PC-9 (cell line): ENCODE measurements around the gene CCDC78. TPM values are rescaled to one million over a fixed set of nuclear protein-coding genes. Genes with fewer than 3 reads are reported as not detected.

Experiments used
- BruUV-seq: library from RNA; stranded (reverse); fragments of 400-500 nt; replicated peaks from 2 replicates; lab custom pipeline; 2021; lab: Mats Ljungman, UMichigan
- CTCF ChIA-PET: fragments of 300-600 bp; sonication (Branson Sonifier 250); formaldehyde crosslinking; loops from one replicate; lab custom pipeline; 2022; ENCODE audit warnings: antibody characterized with exemption; lab: Charles Lee
- POLR2A ChIA-PET: fragments of 300-600 bp; sonication (Branson Sonifier 250); formaldehyde crosslinking; loops from one replicate; lab custom pipeline; 2022; ENCODE audit warnings: antibody characterized with exemption; ENCODE audit not compliant: unreplicated experiment; lab: Charles Lee
- DNase-seq, 2 experiments: peaks; one replicate each; pipeline versions ENCODE4 v3.0.0 to v3.0.0-alpha.2; 2015 to 2022; ENCODE audit warnings: mixed read lengths in 1 of 2
- H2AFZ ChIP-seq: fragments of 200-600 bp; sonication (generic); 2 replicates; pipeline ENCODE4 v1.8.1; 2017; ENCODE audit warnings: antibody characterized with exemption
- H3F3A ChIP-seq: fragments of 200-600 bp; sonication (generic); 2 replicates; pipeline ENCODE4 v1.8.1; 2017; ENCODE audit warnings: antibody characterized with exemption, mild to moderate bottlenecking, low read depth; ENCODE audit not compliant: insufficient read depth
- H3K27ac ChIP-seq: fragments of 200-600 bp; sonication (generic); 2 replicates; pipeline ENCODE4 v1.6.1; 2016; ENCODE audit warnings: mixed run types
- H3K27me3 ChIP-seq: fragments of 200-600 bp; sonication (generic); 2 replicates; pipeline ENCODE4 v1.6.1; 2016; ENCODE audit warnings: low read depth, mixed run types; ENCODE audit not compliant: insufficient read depth
- H3K36me3 ChIP-seq: fragments of 200-600 bp; sonication (generic); 2 replicates; pipeline ENCODE4 v1.6.1; 2016; ENCODE audit warnings: low read depth, mixed run types
- H3K4me1 ChIP-seq: fragments of 200-600 bp; sonication (generic); replicated peaks from 2 replicates; pipeline ENCODE4 v1.6.1; 2016; ENCODE audit warnings: mixed run types; ENCODE audit not compliant: insufficient read depth
- H3K4me2 ChIP-seq: fragments of 200-600 bp; sonication (generic); 2 replicates; pipeline ENCODE4 v1.6.1; 2017; ENCODE audit warnings: mixed run types
- H3K4me3 ChIP-seq: fragments of 200-600 bp; sonication (generic); 2 replicates; pipeline ENCODE4 v1.6.1; 2016; ENCODE audit warnings: mixed run types
- H3K79me2 ChIP-seq: fragments of 200-600 bp; sonication (generic); 2 replicates; pipeline ENCODE4 v1.6.1; 2017; ENCODE audit warnings: low read depth, mixed run types
- H3K9me2 ChIP-seq: fragments of 200-600 bp; sonication (generic); 2 replicates; pipeline ENCODE4 v1.8.1; 2017; ENCODE audit warnings: mild to moderate bottlenecking; ENCODE audit not compliant: insufficient read depth
- H3K9me3 ChIP-seq: fragments of 200-600 bp; sonication (generic); 2 replicates; pipeline ENCODE4 v1.8.1; 2016; ENCODE audit warnings: low read depth; ENCODE audit not compliant: insufficient read depth
- H4K20me1 ChIP-seq: fragments of 200-600 bp; sonication (generic); 2 replicates; pipeline ENCODE4 v1.8.1; 2017; ENCODE audit not compliant: insufficient read depth
- EZH2 ChIP-seq: fragments of 200-600 bp; sonication (generic); IDR thresholded peaks from 2 replicates; pipeline ENCODE4 v1.8.0; 2017; ENCODE audit warnings: antibody characterized with exemption, low read depth
- intact Hi-C: fragments of 100-400 bp; cut with micrococcal nuclease; formaldehyde crosslinking; loops from one replicate; pipeline ENCODE4 v1.10.0; 2022; ENCODE audit not compliant: unreplicated experiment
- total RNA-seq: library from RNA; stranded (reverse); gene quantifications from 2 replicates; pipeline ENCODE4 v1.2.3, GENCODE V29; 2021
- TF ChIP-seq, protein P1 (sequence below): fragments of 200-600 bp; sonication (generic); conservative IDR thresholded peaks from 2 replicates; pipeline ENCODE4 v1.6.1; 2017; ENCODE audit warnings: mixed run types, antibody characterized with exemption, mild to moderate bottlenecking, moderate library complexity

Gene CCDC78
- total RNA-seq, 1 experiment from 2014 or later, result 4.2 TPM

GRCh38 chr16:698911-699671, 27.2 kb downstream of the CCDC78 start:
- no peak for DNase-seq
- ChIA-PET CTCF (interaction anchor here (0.7 kb wide), 1 partner anchor 86 kb away, joined by 4 read pairs; no protein-coding TSS in a partner anchor), POLR2A (no interaction called here)
- no peaks in the 10 kb centered on the region for H3F3A ChIP-seq
- no peak overlapping the region for H3K4me3 ChIP-seq
- peaks cover 36% of the 10 kb centered on the region for H3K27me3 ChIP-seq
- BruUV-seq, result no TSS peak
- no peak overlapping the region for H2AFZ ChIP-seq
- H3K9me3 ChIP-seq, result no peaks in the 10 kb centered on the region
- H4K20me1 ChIP-seq, result 0 out of 2 replicates have a peak, but pooled peaks cover 4% of the 10 kb centered on the region
- no peaks in the 10 kb centered on the region for H3K9me2 ChIP-seq
- intact Hi-C loops, result no loop called here
- H3K4me1 ChIP-seq, result no peaks in the 10 kb centered on the region; the same call in 1 of the 2 replicates
- TF ChIP-seq, protein P1, sequence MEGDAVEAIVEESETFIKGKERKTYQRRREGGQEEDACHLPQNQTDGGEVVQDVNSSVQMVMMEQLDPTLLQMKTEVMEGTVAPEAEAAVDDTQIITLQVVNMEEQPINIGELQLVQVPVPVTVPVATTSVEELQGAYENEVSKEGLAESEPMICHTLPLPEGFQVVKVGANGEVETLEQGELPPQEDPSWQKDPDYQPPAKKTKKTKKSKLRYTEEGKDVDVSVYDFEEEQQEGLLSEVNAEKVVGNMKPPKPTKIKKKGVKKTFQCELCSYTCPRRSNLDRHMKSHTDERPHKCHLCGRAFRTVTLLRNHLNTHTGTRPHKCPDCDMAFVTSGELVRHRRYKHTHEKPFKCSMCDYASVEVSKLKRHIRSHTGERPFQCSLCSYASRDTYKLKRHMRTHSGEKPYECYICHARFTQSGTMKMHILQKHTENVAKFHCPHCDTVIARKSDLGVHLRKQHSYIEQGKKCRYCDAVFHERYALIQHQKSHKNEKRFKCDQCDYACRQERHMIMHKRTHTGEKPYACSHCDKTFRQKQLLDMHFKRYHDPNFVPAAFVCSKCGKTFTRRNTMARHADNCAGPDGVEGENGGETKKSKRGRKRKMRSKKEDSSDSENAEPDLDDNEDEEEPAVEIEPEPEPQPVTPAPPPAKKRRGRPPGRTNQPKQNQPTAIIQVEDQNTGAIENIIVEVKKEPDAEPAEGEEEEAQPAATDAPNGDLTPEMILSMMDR, result no peak
- TF ChIP-seq EZH2, result no peak
- H3K4me2 ChIP-seq, result no peak overlapping the region
- H3K79me2 ChIP-seq, result no peaks in the 10 kb centered on the region
- H3K27ac ChIP-seq, result no peak overlapping the region
- no peaks in the 10 kb centered on the region for H3K36me3 ChIP-seq

GRCh38 chr16:695355-696089, 30.7 kb downstream of the CCDC78 start:
- H3F3A ChIP-seq, result peaks cover 22% of the 10 kb centered on the region
- peaks cover 8% of the 10 kb centered on the region for H3K4me1 ChIP-seq
- no TSS peak for BruUV-seq
- no peak overlapping the region for H3K4me3 ChIP-seq
- H3K4me2 ChIP-seq, result 0 out of 2 replicates have a peak overlapping the region, but pooled peaks have one; percentile 19
- CTCF ChIA-PET, result interaction anchor here (0.5 to 1.1 kb wide), 4 partner anchors 17 to 874 kb away, joined by 3 to 12 read pairs (median 7); no protein-coding TSS in a partner anchor
- H3K27ac ChIP-seq, result no peak overlapping the region
- H3K36me3 ChIP-seq, result no peaks in the 10 kb centered on the region
- H2AFZ ChIP-seq, result no peak overlapping the region
- TF ChIP-seq EZH2, result no peak
- TF ChIP-seq, protein P1, result no peak
- H3K79me2 ChIP-seq, result no peaks in the 10 kb centered on the region
- DNase-seq, result peak; percentile 72 to 93
- H3K9me2 ChIP-seq, result no peaks in the 10 kb centered on the region
- intact Hi-C loops, result no loop called here
- POLR2A ChIA-PET, result interaction anchor here (0.7 to 1.0 kb wide), 2 partner anchors 30 to 168 kb away, joined by 6 to 10 read pairs; partner anchors contain the start of gene CAPN15
- H4K20me1 ChIP-seq, result no peaks in the 10 kb centered on the region
- H3K27me3 ChIP-seq, result peaks cover 8% of the 10 kb centered on the region; the same call in 1 of the 2 replicates
- no peaks in the 10 kb centered on the region for H3K9me3 ChIP-seq

- Histone ChIP-seq H3K4me1 (peaks cover 10% of the 10 kb centered on the region), H3K9me2 (no peaks in the 10 kb centered on the region), H3K79me2 (no peaks in the 10 kb centered on the region), H2AFZ (no peak overlapping the region), H3K27me3 (peaks cover 3% of the 10 kb centered on the region; the same call in 1 of the 2 replicates), H3K36me3 (no peaks in the 10 kb centered on the region), H3K9me3 (no peaks in the 10 kb centered on the region), H4K20me1 (no peaks in the 10 kb centered on the region), H3K27ac (no peak overlapping the region), H3F3A (peaks cover 22% of the 10 kb centered on the region), H3K4me3 (no peak overlapping the region), H3K4me2 (no peak overlapping the region)
- intact Hi-C loops, result no loop called here
- ChIA-PET CTCF (no interaction called here), POLR2A (interaction anchor here (1.0 kb wide), 1 partner anchor 168 kb away, joined by 10 read pairs; the partner anchor contains the start of gene CAPN15)
- no peak for DNase-seq
- BruUV-seq, result no TSS peak
- TF ChIP-seq EZH2, result no peak
- TF ChIP-seq, protein P1, result no peak
Observed at GRCh38 chr16:694863-695354, 31.3 kb downstream of the CCDC78 start.
